NK-92 (cell line): ENCODE measurements around the gene LMF1.

ENCODE experiments used
- DNase-seq: peaks from one replicate; lab custom pipeline; 2025; ENCODE audit not compliant: unreplicated experiment; lab: John Stamatoyannopoulos, UW

LMF1 gene

GRCh38 chr16:817001-817906 is 153.5 kb downstream of the LMF1 start:
- no peak for DNase-seq

GRCh38 chr16:815861-816260 is 154.9 kb downstream of the LMF1 start:
- DNase-seq = no peak

- no peak for DNase-seq
These were observed 155.8 kb downstream of the LMF1 start for GRCh38 chr16:814974-815373.

- DNase-seq = no peak
These were observed 156.8 kb downstream of the LMF1 start for GRCh38 chr16:813916-814412.

GRCh38 chr16:813204-813915 is 157.4 kb downstream of the LMF1 start:
- DNase-seq = no peak

GRCh38 chr16:808085-808386 is 162.7 kb downstream of the LMF1 start:
- no peak for DNase-seq

- no peak for DNase-seq
These were observed 163.3 kb downstream of the LMF1 start for GRCh38 chr16:807347-808084.

GRCh38 chr16:805474-805873 is 165.3 kb downstream of the LMF1 start:
- no peak for DNase-seq

GRCh38 chr16:804193-805048 is 166.4 kb downstream of the LMF1 start:
- no peak for DNase-seq

- no peak for DNase-seq
These were observed 167.1 kb downstream of the LMF1 start for GRCh38 chr16:803754-804080.
